HG03457 (cell line): ENCODE results near the gene SLC5A5.

Experiments used
- ATAC-seq: cut with Tn5 transposase; IDR thresholded peaks from one replicate; pipeline ENCODE4 v1.9.1; 2021; ENCODE audit warnings: moderate number of reproducible peaks; ENCODE audit not compliant: unreplicated experiment

The SLC5A5 gene

GRCh38 chr19:17871878-17872250 is at the start of gene SLC5A5:
SLC5A5 (plus strand) TSS chr19:17871945; CDS start chr19:17872320, 375 bp downstream.
- ATAC-seq: no peak

DNA sequence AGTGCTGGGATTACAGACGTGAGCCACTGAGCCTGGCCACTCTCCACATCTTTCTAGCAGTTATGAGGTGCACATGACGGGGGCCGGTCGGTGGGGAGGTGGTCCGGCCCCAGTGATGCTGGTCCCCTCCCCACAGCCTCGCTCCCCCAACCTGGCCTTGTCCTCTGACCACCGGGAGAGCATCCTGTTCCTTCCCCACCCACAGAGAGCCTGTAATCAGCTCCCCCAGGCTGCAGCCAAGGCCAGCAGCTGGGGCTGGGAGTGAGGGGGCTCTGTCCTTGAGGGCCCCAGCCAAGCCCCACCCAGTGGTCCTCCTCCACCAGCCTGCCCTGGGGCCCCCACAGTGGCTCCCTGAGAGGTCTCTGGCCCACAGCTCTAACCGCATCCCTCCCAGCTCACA is 47.4 kb upstream of the SLC5A5 start:
- no peak for ATAC-seq

DNA sequence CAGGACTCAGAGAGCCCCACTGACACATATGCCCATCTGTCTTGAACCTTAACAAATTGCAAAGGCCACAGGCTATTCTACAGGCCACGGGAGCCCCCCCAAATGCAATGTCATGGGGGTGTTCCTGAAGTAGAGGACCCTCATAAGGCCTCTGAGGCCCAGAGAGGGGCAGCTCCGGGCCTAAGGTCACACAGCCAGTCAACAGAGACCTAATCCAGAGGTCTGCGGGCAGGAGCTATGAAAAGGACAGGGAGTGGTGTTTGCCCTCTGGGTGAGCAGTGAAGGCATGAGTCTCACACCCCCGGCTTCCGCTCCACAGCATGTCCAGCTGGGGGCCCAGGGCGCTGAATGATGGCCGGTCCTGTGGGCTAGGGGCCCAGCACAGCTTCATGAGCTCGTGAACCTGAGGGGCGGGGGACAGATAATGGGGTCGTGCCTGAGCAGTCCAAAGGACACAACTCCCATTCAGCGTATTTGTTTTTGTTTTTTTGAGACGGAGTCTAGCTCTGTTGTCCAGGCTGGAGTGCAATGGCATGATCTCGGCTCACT is 45.2 kb upstream of the SLC5A5 start:
- ATAC-seq: no peak

DNA sequence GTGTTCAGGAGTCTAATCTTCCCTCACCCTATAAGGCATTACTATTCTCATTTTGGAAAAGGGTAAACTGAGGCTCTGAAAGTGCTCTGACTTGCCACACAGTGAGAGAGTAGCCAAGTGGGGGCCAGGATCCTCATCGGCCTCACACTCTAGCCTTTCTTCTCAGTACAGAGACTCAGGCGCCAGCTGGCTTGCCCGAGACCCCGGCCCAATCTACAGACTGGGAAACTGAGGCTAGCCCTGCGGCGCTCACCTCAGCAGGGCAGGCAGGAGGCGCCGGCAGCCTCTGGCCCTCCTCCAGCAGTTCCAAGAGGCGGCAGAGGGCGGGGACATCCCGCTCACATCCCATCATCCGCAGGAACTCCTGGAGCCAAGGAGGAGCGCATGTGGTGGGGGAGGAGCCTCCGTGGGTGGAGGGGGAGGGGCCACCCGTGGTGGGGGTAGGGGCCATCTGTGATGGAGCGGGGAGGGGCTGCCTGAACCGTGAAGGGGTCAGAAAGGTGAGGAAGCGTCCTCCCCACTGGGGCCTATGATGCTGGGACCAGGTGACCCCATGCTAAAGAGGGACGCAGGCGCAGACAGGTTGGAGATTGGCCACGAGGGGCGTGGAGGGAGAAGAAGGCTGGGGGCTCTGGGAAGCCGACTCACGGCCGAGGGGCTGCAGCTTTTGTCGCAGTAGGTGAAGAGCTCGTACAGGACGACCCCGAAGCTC is 41.7 kb upstream of the SLC5A5 start:
- no peak for ATAC-seq

GRCh38 chr19:17830567-17831418 is 41.0 kb upstream of the SLC5A5 start:
- no peak for ATAC-seq

DNA sequence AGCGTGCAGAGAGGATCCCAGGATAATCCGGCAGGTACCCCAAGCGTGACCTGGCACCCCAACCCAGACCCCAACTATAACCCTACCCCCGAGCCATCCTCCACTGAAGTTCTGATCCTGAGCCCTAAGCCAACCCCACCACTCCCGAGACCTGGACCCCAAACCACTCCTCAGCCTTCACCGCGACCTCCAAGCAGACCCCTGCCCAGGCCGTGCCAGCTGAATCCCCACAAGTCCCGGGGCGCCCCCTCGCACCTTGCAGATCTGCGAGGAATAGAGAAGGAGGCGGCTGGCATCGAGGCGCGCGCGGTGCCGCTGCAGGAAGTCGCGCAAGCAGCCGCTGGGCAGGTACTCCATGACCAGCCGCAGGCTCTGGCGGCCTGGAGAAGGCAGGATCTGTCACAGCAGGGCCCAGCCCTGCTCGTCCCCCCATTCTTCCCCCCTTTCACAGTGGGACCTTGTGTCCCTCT is 40.3 kb upstream of the SLC5A5 start:
- no peak for ATAC-seq

DNA sequence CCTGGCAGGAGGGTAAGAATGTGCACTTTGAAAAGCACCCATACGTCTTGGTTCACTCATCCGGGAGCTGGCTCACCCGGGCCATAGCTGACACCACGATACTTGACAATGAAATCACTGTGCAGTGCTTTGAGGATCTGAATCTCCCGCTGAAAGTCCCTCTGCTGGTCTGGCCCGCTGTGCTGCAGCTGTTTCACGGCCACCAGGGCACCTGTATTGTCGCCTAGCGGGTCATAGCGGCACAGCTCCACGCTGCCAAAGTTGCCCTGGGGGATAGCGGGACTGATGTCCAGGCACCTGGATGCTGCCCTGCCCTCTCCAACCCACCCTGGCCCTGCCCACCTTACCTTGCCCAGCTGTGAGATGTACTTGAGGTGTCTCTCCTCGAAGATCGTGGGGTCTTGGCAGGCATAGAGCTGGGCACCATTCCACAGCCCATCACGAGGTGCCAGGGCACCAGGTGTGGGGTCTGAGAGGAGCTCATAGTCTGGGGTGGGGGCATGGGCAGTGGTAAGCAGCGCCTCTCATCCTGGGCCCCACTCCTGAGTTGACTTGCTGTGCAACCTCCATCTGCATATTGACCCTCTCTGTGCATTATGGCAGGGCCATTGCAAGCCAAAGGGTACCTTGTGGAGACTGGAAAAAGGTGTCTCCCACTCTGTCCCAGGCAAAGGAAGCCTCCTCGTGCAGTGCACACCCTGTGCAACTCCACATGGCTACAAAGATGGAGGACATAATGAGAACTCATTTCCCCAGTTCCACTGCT is 39.1 kb upstream of the SLC5A5 start:
- no peak for ATAC-seq

DNA sequence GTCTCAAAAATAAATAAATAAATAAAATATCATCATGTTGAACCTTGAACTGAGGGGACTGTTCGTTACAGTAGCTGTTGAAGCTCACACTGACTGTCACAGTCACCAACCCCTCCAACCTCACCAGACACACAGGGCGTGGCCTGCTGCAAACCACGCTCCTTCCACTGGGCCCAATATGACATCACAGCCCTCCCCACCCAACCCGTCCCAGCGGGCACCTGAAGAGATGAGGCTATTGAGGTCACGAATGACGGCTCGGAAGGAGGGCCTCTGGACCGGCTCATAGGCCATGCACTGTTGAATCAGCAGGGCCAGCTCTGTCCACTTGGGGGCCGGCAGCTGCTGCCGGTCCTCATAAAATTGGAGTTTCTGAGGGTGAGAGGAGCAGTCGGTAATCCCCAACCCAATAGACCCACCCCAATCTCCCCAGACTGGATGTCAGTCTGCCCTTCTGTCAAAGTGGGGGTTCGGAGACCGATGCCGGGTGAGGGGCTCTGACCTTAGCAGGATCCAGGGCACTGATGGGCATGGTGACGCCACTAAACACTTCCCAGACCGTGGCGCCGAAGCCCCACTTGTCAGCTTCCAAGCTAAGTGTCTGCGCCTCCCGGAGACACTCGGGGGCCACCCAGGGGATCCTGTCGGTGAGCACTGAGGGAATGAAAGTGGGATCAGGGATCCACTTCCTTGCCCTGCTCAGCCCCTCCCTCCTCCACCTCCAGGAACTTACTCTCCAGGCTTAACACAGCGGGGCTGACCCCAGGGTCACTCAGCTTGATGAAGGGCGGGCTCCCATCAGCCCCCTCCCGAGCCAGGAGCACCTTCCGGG is 37.2 kb upstream of the SLC5A5 start:
- no peak for ATAC-seq

DNA sequence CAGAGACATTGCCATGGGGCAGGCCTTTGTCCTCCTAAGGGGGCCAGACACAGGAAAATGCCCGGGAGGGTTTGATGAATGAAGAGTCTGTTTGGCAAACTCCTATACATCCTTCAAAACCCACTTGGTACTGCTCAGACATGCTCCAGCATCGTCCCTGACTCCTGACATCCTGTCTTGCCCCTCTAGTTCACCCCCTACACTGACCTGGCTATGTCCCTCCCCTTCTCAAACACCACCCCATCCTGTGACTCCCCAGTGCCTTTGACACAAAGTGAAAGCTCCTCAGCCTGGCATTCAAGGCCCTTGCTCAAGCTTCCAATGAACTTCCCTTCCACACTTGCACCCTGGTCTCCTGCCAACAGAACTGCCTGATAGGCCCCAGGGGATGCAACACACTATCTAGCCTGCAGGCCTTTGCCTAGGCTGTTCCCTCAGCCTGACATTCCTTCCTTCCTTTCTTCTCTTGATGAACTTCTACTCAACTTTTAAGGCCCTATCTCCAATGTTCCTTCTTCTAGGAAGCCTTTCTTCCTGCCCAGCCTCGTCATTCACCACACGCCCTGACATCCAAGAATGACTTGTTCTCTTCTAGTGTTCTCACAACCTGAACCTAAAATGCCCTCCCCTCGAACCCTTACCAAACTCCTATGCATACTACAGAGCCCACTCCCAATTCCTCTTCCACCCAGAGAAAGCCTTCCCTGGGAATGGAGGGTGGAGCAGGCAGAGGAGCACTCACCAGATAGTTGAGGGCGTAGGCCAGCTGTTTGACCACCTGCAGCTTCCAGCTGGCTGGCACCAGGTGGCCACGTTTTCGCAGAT is 36.4 kb upstream of the SLC5A5 start:
- no peak for ATAC-seq

GRCh38 chr19:17836530-17836929 is 35.2 kb upstream of the SLC5A5 start:
- no peak for ATAC-seq

DNA sequence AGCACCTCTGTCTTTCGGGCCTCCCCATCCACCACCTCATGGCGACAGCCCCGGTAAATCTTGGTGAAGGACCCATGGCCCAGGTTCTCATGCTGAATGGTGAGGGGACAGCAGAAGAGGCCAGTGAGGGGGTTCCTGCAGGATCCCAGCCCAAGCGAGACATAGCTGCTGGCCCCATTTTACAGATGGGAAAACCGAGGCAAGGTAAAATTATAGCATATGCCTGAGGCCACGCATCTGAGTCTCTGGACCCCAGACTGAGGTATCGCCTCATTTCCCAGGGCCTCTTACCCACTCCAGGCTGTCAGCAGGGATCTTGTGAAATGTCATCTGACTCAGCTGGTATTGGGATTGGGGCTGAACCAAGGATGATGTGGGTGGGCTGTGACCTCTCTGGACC is 33.8 kb upstream of the SLC5A5 start:
- ATAC-seq: no peak

GRCh38 chr19:17840019-17840418 is 31.7 kb upstream of the SLC5A5 start:
- ATAC-seq: no peak

DNA sequence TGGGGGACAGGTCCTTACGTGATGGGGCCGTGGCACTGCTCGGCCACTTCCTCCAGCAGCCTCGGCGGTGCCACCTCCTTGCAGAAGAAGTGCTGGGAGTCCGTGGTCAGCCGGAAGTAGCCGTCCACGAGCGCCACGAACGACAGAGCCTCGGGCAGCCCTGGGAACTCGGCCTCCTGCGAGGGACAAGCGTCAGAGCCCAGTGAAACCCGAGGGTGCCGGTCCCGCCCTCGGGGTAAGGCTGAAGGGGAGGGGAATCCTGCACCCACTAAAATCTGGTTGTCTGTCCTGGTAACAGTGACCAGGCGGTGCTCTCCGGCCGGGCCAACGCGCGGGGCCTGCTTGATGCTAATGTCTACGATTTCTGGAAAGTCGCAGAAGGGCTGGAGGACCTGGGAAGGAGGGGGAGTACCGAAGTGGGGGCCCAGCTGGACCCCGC is 30.4 kb upstream of the SLC5A5 start:
- ATAC-seq: no peak

GRCh38 chr19:17841810-17842662 is 29.7 kb upstream of the SLC5A5 start:
- no peak for ATAC-seq

- ATAC-seq: no peak
These were observed 29.0 kb upstream of the SLC5A5 start for GRCh38 chr19:17842663-17843291.

DNA sequence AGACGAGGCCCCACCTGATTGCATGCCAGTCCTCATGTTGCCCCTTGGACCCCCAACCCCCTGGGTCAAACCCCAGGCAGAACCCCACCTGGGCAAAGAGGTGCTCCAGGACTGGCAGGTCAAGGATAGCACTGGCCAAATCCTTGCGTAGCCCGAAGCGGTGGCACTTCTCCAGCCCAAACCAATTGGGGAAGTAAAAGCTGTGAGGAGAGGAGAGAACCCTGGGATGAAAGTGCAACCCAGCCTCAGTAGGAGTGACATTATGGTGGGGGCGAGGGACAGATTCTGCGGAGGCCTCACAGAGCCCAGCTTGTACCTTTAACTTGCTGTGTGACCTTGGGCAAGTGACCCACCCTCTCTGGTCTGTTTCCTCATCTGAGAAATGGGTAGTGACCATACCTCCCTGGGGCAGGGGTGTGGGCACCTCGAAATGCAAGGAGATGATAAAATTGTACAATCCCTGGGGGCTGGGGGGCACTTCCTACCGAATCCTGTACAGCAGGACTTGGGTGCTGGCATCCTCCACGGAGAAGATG is 28.4 kb upstream of the SLC5A5 start:
- no peak for ATAC-seq

DNA sequence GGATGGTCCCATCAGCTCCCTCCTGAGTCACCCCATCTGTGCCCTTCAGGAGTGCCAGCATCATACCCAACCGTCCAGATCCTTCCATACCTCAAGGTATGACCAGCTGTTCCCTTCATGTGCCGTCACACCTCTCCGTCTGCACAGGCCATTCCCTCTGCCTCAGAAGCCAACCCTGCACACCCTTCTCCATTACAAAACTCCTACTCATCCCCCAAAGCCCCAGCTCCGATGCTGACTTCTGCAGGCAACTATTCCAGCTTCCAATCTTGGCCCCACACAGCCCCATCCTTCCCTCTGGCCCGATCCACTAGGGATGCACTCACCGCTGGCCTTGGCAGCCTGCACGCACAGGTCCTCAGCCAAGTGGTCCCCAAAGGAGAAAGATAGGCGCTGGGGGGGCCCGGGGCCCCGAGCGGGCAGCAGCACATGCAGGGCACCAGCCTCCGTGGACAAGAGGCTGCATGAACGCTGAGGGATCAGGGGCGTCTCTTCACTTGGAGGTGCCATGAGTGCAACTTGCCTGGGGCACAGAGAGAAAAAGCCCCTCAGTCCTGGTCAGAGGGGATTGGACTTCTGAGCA is 27.7 kb upstream of the SLC5A5 start:
- ATAC-seq: no peak
